A673 (cell line): Measurements from ENCODE around the gene CLMP.

Experiments
- EZH2 ChIP-seq: fragments of 200-600 bp; sonication (generic); IDR thresholded peaks from 2 replicates; pipeline ENCODE4 v1.6.1; 2017; ENCODE audit warnings: borderline replicate concordance, low read depth, mild to moderate bottlenecking, mixed read lengths, antibody characterized with exemption, low read length; ENCODE audit not compliant: poor library complexity, severe bottlenecking
- TF ChIP-seq, protein P1 (sequence below): fragments of 300-800, 200-600 bp; sonication (generic); conservative IDR thresholded peaks from 2 replicates; pipeline ENCODE4 v1.5.1; 2017; ENCODE audit warnings: low read depth, mild to moderate bottlenecking, antibody characterized with exemption, low read length, moderate library complexity, mixed read lengths

DNA sequence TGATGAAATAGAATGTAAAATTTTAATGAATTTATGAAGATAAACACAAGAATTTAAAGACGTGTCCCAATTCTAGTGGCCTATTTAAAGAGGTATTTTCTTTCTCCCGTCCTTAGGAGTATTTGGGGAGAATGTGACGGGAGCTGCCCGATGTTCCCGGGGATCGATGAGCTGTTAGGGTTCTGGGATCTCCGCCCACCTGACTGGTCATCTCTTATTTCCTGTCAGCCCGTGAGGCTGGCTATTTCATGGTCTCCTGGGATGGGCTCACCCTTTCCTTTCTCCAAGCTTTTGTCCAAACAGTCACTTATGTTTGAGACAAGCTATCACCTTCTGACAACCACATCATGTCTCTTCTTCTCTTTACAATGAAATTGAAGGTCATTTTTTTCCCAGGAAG, 16.9 kb upstream of the CLMP start:
- TF ChIP-seq, protein P1, sequence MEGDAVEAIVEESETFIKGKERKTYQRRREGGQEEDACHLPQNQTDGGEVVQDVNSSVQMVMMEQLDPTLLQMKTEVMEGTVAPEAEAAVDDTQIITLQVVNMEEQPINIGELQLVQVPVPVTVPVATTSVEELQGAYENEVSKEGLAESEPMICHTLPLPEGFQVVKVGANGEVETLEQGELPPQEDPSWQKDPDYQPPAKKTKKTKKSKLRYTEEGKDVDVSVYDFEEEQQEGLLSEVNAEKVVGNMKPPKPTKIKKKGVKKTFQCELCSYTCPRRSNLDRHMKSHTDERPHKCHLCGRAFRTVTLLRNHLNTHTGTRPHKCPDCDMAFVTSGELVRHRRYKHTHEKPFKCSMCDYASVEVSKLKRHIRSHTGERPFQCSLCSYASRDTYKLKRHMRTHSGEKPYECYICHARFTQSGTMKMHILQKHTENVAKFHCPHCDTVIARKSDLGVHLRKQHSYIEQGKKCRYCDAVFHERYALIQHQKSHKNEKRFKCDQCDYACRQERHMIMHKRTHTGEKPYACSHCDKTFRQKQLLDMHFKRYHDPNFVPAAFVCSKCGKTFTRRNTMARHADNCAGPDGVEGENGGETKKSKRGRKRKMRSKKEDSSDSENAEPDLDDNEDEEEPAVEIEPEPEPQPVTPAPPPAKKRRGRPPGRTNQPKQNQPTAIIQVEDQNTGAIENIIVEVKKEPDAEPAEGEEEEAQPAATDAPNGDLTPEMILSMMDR: no peak
- no peak for TF ChIP-seq EZH2
